Mononuclear cell (primary cell): ENCODE measurements around the gene COBL. TPM values are rescaled to one million over a fixed set of nuclear protein-coding genes. Genes with fewer than 3 reads are reported as not detected.

Source experiments
- H3K27me3 ChIP-seq: 2 replicates; pipeline ENCODE4 v1.6.0; 2011; ENCODE audit warnings: low read length, control low read depth; ENCODE audit not compliant: insufficient read depth
- H3K4me1 ChIP-seq: 2 replicates; pipeline ENCODE4 v1.5.1; 2011; ENCODE audit warnings: mild to moderate bottlenecking, low read length, control low read depth; ENCODE audit not compliant: insufficient read depth
- H3K4me3 ChIP-seq: 2 replicates; pipeline ENCODE4 v1.5.1; 2011; ENCODE audit warnings: mild to moderate bottlenecking, low read length, moderate library complexity
- H3K9me3 ChIP-seq: 2 replicates; pipeline ENCODE4 v1.5.1; 2011; ENCODE audit warnings: low read depth, mild to moderate bottlenecking, control low read depth, low read length
- total RNA-seq: library from RNA; depleted of rRNA; stranded (reverse); fragments of >200 nt; gene quantifications from one replicate; pipeline ENCODE4 v1.2.3, GENCODE V29; 2012

COBL gene
- total RNA-seq, 1 donor, result 0.10 TPM

GRCh38 chr7:51175316-51175991 is 141.2 kb downstream of the COBL start:
- Histone ChIP-seq H3K4me3 (no peak overlapping the region), H3K9me3 (no peaks in the 10 kb centered on the region), H3K4me1 (no peaks in the 10 kb centered on the region), H3K27me3 (no peaks in the 10 kb centered on the region)

GRCh38 chr7:51165337-51165736 is 151.3 kb downstream of the COBL start:
- Histone ChIP-seq H3K4me1 (no peaks in the 10 kb centered on the region), H3K9me3 (no peaks in the 10 kb centered on the region), H3K27me3 (no peaks in the 10 kb centered on the region), H3K4me3 (no peak overlapping the region)

- Histone ChIP-seq H3K27me3 (no peaks in the 10 kb centered on the region), H3K4me3 (no peak overlapping the region), H3K4me1 (peaks cover 4% of the 10 kb centered on the region), H3K9me3 (no peaks in the 10 kb centered on the region)
Measured at GRCh38 chr7:51162724-51163329, 153.8 kb downstream of the COBL start.

GRCh38 chr7:51161937-51162336 is 154.7 kb downstream of the COBL start:
- H3K27me3 ChIP-seq, result no peaks in the 10 kb centered on the region
- peaks cover 4% of the 10 kb centered on the region for H3K4me1 ChIP-seq
- no peaks in the 10 kb centered on the region for H3K9me3 ChIP-seq
- H3K4me3 ChIP-seq, result no peak overlapping the region

GRCh38 chr7:51160990-51161615 is 155.5 kb downstream of the COBL start:
- H3K9me3 ChIP-seq, result no peaks in the 10 kb centered on the region
- no peaks in the 10 kb centered on the region for H3K27me3 ChIP-seq
- peaks cover 4% of the 10 kb centered on the region for H3K4me1 ChIP-seq
- H3K4me3 ChIP-seq, result no peak overlapping the region

GRCh38 chr7:51160411-51160810 is 156.2 kb downstream of the COBL start:
- H3K27me3 ChIP-seq, result no peaks in the 10 kb centered on the region
- H3K9me3 ChIP-seq, result no peaks in the 10 kb centered on the region
- H3K4me3 ChIP-seq, result no peak overlapping the region
- H3K4me1 ChIP-seq, result peaks cover 4% of the 10 kb centered on the region

- H3K9me3 ChIP-seq, result no peaks in the 10 kb centered on the region
- no peak overlapping the region for H3K4me3 ChIP-seq
- no peaks in the 10 kb centered on the region for H3K27me3 ChIP-seq
- H3K4me1 ChIP-seq, result peaks cover 4% of the 10 kb centered on the region
Measured at GRCh38 chr7:51158742-51159445, 157.7 kb downstream of the COBL start.

GRCh38 chr7:51158211-51158610 is 158.4 kb downstream of the COBL start:
- Histone ChIP-seq H3K4me1 (peaks cover 4% of the 10 kb centered on the region), H3K27me3 (no peaks in the 10 kb centered on the region), H3K4me3 (no peak overlapping the region), H3K9me3 (no peaks in the 10 kb centered on the region)

GRCh38 chr7:51154201-51154600 is 162.4 kb downstream of the COBL start:
- Histone ChIP-seq H3K4me1 (peaks cover 4% of the 10 kb centered on the region), H3K27me3 (no peaks in the 10 kb centered on the region), H3K4me3 (no peak overlapping the region), H3K9me3 (no peaks in the 10 kb centered on the region)

- H3K9me3 ChIP-seq, result no peaks in the 10 kb centered on the region
- H3K4me1 ChIP-seq, result no peaks in the 10 kb centered on the region
- no peak overlapping the region for H3K4me3 ChIP-seq
- no peaks in the 10 kb centered on the region for H3K27me3 ChIP-seq
Measured at GRCh38 chr7:51152706-51153200, 163.9 kb downstream of the COBL start.

- no peaks in the 10 kb centered on the region for H3K27me3 ChIP-seq
Measured at GRCh38 chr7:51151455-51151854, 165.2 kb downstream of the COBL start.

GRCh38 chr7:51150193-51150592 is 166.4 kb downstream of the COBL start:
- Histone ChIP-seq H3K4me1 (no peaks in the 10 kb centered on the region), H3K9me3 (no peaks in the 10 kb centered on the region), H3K4me3 (no peak overlapping the region), H3K27me3 (no peaks in the 10 kb centered on the region)

More at GRCh38 chr7:51151455-51151854, 165.2 kb downstream of the COBL start:
- Histone ChIP-seq H3K9me3 (no peaks in the 10 kb centered on the region), H3K4me3 (no peak overlapping the region), H3K4me1 (no peaks in the 10 kb centered on the region)

GRCh38 chr7:51148216-51148615 is 168.4 kb downstream of the COBL start:
- no peaks in the 10 kb centered on the region for H3K9me3 ChIP-seq
- H3K27me3 ChIP-seq, result no peaks in the 10 kb centered on the region
- no peaks in the 10 kb centered on the region for H3K4me1 ChIP-seq
- H3K4me3 ChIP-seq, result no peak overlapping the region

GRCh38 chr7:51146816-51147586 is 169.6 kb downstream of the COBL start:
- no peaks in the 10 kb centered on the region for H3K4me1 ChIP-seq
- H3K27me3 ChIP-seq, result no peaks in the 10 kb centered on the region
- H3K4me3 ChIP-seq, result no peak overlapping the region
- no peaks in the 10 kb centered on the region for H3K9me3 ChIP-seq
